H1 (cell line): ENCODE data around the gene CSNK2B. TPM values are rescaled to one million over a fixed set of nuclear protein-coding genes. Genes with fewer than 3 reads are reported as not detected.

ENCODE experiments used
- CTCF ChIA-PET: fragments of 300-600 bp; sonication (Branson Sonifier 250); formaldehyde crosslinking; loops from one replicate; lab custom pipeline; 2021; ENCODE audit not compliant: partially characterized antibody; lab: Charles Lee
- POLR2A ChIA-PET: fragments of 300-600 bp; sonication (Branson Sonifier 250); formaldehyde crosslinking; loops from one replicate; lab custom pipeline; 2021; ENCODE audit warnings: inconsistent platforms; ENCODE audit not compliant: partially characterized antibody; lab: Charles Lee
- DNase-seq, 2 experiments: peaks; one replicate each; pipeline versions ENCODE4 v3.0.0 to v3.0.0-alpha.2; 2010 to 2022; ENCODE audit warnings: low spot score in 2 of 2, low read depth in 1 of 2, mixed read lengths in 1 of 2
- FAIRE-seq: peaks from 2 replicates; lab custom pipeline; 2011; peaks lifted over from hg19 to GRCh38; lab: Jason Lieb, UNC
- H2AFZ ChIP-seq: 2 replicates; pipeline ENCODE4 v1.8.1; 2012; ENCODE audit warnings: low read length, inconsistent platforms
- H2AK5ac ChIP-seq: 2 replicates; pipeline ENCODE4 v1.6.1; 2013; ENCODE audit warnings: low read depth, low read length
- H2BK120ac ChIP-seq: replicated peaks from 2 replicates; pipeline ENCODE3; 2013; ENCODE audit warnings: low read depth, low read length, inconsistent platforms
- H2BK12ac ChIP-seq: 2 replicates; pipeline ENCODE4 v1.6.1; 2013; ENCODE audit warnings: low read depth, low read length
- H2BK15ac ChIP-seq: 2 replicates; pipeline ENCODE4 v1.6.1; 2013; ENCODE audit warnings: low read length
- H2BK20ac ChIP-seq: 2 replicates; pipeline ENCODE4 v1.6.1; 2013; ENCODE audit warnings: low read length
- H2BK5ac ChIP-seq: 2 replicates; pipeline ENCODE4 v1.6.1; 2013; ENCODE audit warnings: low read depth, low read length
- H3K14ac ChIP-seq: 2 replicates; pipeline ENCODE4 v1.6.1; 2013; ENCODE audit warnings: inconsistent platforms; ENCODE audit not compliant: insufficient read length
- H3K18ac ChIP-seq: 2 replicates; pipeline ENCODE4 v1.6.1; 2013; ENCODE audit warnings: low read length; ENCODE audit errors: extremely low read depth
- H3K23ac ChIP-seq: 2 replicates; pipeline ENCODE4 v1.6.1; 2013; ENCODE audit warnings: inconsistent platforms; ENCODE audit not compliant: insufficient read length
- H3K23me2 ChIP-seq: 2 replicates; pipeline ENCODE4 v1.6.1; 2013; ENCODE audit warnings: low read depth, low read length
- H3K27ac ChIP-seq: 2 replicates; pipeline ENCODE4 v1.6.1; 2011; ENCODE audit warnings: low read depth, low read length, inconsistent platforms
- H3K27me3 ChIP-seq, 4 experiments: replicated peaks in 1 of 4; 1 replicate in 1 of 4; 2 replicates in 3 of 4; pipeline versions ENCODE4 v1.6.1 to v1.8.1; 2011 to 2013; ENCODE audit warnings: low read length in 3 of 4, mild to moderate bottlenecking in 3 of 4, inconsistent platforms in 2 of 4, mixed read lengths in 2 of 4, moderate library complexity in 1 of 4; ENCODE audit not compliant: control insufficient read depth in 3 of 4, insufficient read depth in 3 of 4; ENCODE audit errors: extremely low read depth in 1 of 4
- H3K36me3 ChIP-seq, 4 experiments: 2 replicates each; pipeline versions ENCODE4 v1.6.1 to v1.8.1; 2011 to 2013; ENCODE audit warnings: mild to moderate bottlenecking in 4 of 4, low read length in 3 of 4, moderate library complexity in 2 of 4, control low read depth in 1 of 4, inconsistent platforms in 1 of 4; ENCODE audit not compliant: insufficient read depth in 4 of 4, control insufficient read depth in 2 of 4
- H3K4ac ChIP-seq: replicated peaks from 2 replicates; pipeline ENCODE3; 2013; ENCODE audit warnings: low read length, low read depth, mixed read lengths, inconsistent platforms; ENCODE audit not compliant: insufficient read length
- H3K4me1 ChIP-seq, 4 experiments: replicated peaks in 1 of 4; 1 replicate in 1 of 4; 2 replicates in 3 of 4; pipeline versions ENCODE4 v1.6.1 to v1.8.1; 2011 to 2013; ENCODE audit warnings: low read length in 3 of 4, inconsistent platforms in 2 of 4, mixed read lengths in 1 of 4; ENCODE audit not compliant: insufficient read depth in 4 of 4, control insufficient read depth in 3 of 4
- H3K4me2 ChIP-seq, 2 experiments: 2 replicates each; pipeline versions ENCODE4 v1.6.1 to v1.8.1; 2011 to 2013; ENCODE audit warnings: low read depth in 2 of 2, low read length in 2 of 2, control low read depth in 1 of 2, inconsistent platforms in 1 of 2, mild to moderate bottlenecking in 1 of 2; ENCODE audit not compliant: insufficient read depth in 1 of 2
- H3K4me3 ChIP-seq, 4 experiments: fragments of 200-600, 300-600 bp in 1 of 4; sonication (generic), shearing (Covaris generic), sonication (Bioruptor Twin) in 1 of 4; 2 replicates each; pipeline versions ENCODE4 v1.5.1 to v1.8.1; 2011 to 2016; ENCODE audit warnings: low read length in 4 of 4, low read depth in 3 of 4, control low read depth in 2 of 4, inconsistent platforms in 2 of 4, mild to moderate bottlenecking in 2 of 4, mixed read lengths in 1 of 4, moderate library complexity in 1 of 4; ENCODE audit not compliant: insufficient read depth in 2 of 4; ENCODE audit errors: extremely low read depth in 1 of 4
- H3K56ac ChIP-seq: replicated peaks from 2 replicates; pipeline ENCODE3; 2013; ENCODE audit warnings: low read depth, mild to moderate bottlenecking, mixed read lengths, low read length, inconsistent platforms; ENCODE audit not compliant: insufficient read length
- H3K79me1 ChIP-seq: 2 replicates; pipeline ENCODE4 v1.6.1; 2013; ENCODE audit warnings: low read depth, low read length, control low read depth
- H3K79me2 ChIP-seq, 2 experiments: 2 replicates each; pipeline versions ENCODE4 v1.6.1 to v1.8.1; 2012 to 2013; ENCODE audit warnings: low read length in 2 of 2, mild to moderate bottlenecking in 2 of 2, inconsistent platforms in 1 of 2; ENCODE audit not compliant: insufficient read depth in 2 of 2, control insufficient read depth in 1 of 2
- H3K9ac ChIP-seq, 4 experiments: replicated peaks in 1 of 4; 1 replicate in 1 of 4; 2 replicates in 3 of 4; pipeline versions ENCODE4 v1.6.1 to v1.8.1; 2011 to 2013; ENCODE audit warnings: low read depth in 3 of 4, low read length in 3 of 4, control low read depth in 2 of 4, mild to moderate bottlenecking in 2 of 4, moderate library complexity in 2 of 4, inconsistent platforms in 1 of 4; ENCODE audit errors: extremely low read depth in 1 of 4
- H3K9me3 ChIP-seq, 2 experiments: 2 replicates each; pipeline versions ENCODE4 v1.6.1 to v1.8.1; 2012 to 2013; ENCODE audit warnings: mild to moderate bottlenecking in 2 of 2, moderate library complexity in 2 of 2, control low read depth in 1 of 2, inconsistent platforms in 1 of 2, low read depth in 1 of 2, low read length in 1 of 2, mixed read lengths in 1 of 2; ENCODE audit not compliant: insufficient read depth in 2 of 2
- H4K20me1 ChIP-seq, 2 experiments: replicated peaks in 1 of 2; 2 replicates each; pipeline versions ENCODE3 to v1.8.1; 2011 to 2013; ENCODE audit warnings: inconsistent platforms in 2 of 2, low read length in 2 of 2, mild to moderate bottlenecking in 1 of 2; ENCODE audit not compliant: insufficient read depth in 2 of 2, control insufficient read depth in 1 of 2
- H4K5ac ChIP-seq: 2 replicates; pipeline ENCODE4 v1.6.1; 2013; ENCODE audit warnings: low read length, low read depth, mixed read lengths, inconsistent platforms; ENCODE audit not compliant: insufficient read length
- H4K8ac ChIP-seq: 2 replicates; pipeline ENCODE4 v1.8.0; 2013; ENCODE audit warnings: mild to moderate bottlenecking, moderate library complexity, low read length, inconsistent platforms; ENCODE audit not compliant: insufficient read depth; ENCODE audit errors: extremely low read depth
- H4K91ac ChIP-seq: replicated peaks from 2 replicates; pipeline ENCODE3; 2013; ENCODE audit warnings: low read length, mixed read lengths, inconsistent platforms; ENCODE audit not compliant: insufficient read length
- ASH2L ChIP-seq: fragments of 200-600, 300-600 bp; sonication (generic); IDR thresholded peaks from one replicate; pipeline ENCODE4 v1.7.1; 2017; ENCODE audit warnings: low read length
- CBX8 ChIP-seq: fragments of 300-800, 300-1000 bp; sonication (generic); IDR thresholded peaks from 2 replicates; pipeline ENCODE4 v1.7.1; 2016; ENCODE audit warnings: low read depth, low read length, borderline replicate concordance
- CHD1 ChIP-seq: IDR thresholded peaks from 2 replicates; pipeline ENCODE4 v1.6.1; 2012; ENCODE audit warnings: low read depth, low read length, improper control_type of control experiment
- E2F6 ChIP-seq: IDR thresholded peaks from 2 replicates; pipeline ENCODE4 v1.6.1; 2012; ENCODE audit warnings: inconsistent platforms
- GTF2F1 ChIP-seq: IDR thresholded peaks from 2 replicates; pipeline ENCODE4 v1.6.1; 2012; ENCODE audit warnings: low read depth, low read length, improper control_type of control experiment, borderline replicate concordance
- MAFK ChIP-seq: IDR thresholded peaks from 2 replicates; pipeline ENCODE4 v1.6.1; 2012; ENCODE audit warnings: low read depth, mild to moderate bottlenecking, improper control_type of control experiment, low read length
- ZNF274 ChIP-seq: IDR thresholded peaks from 2 replicates; pipeline ENCODE4 v1.7.0; 2012; ENCODE audit warnings: low read length, borderline replicate concordance; ENCODE audit errors: extremely low read depth
- WGBS, 2 experiments: shearing (Covaris generic) in 1 of 2; methylation state at CpG; one replicate each; pipeline versions ENCODE4 v1.1.6 to v1.1.7; 2013 to 2015; ENCODE audit warnings: low lambda C conversion rate in 2 of 2, mixed read lengths in 2 of 2, inconsistent platforms in 1 of 2, low coverage in 1 of 2, missing lambda C conversion rate in 1 of 2; ENCODE audit not compliant: insufficient replicate concordance in 2 of 2, insufficient coverage in 1 of 2, insufficient read length in 1 of 2; ENCODE audit errors: extremely low coverage in 1 of 2, missing lambda C conversion rate in 1 of 2; 5-methylcytosine and 5-hydroxymethylcytosine counted together
- polyA plus RNA-seq, 7 experiments: library from polyadenylated mRNA; depleted of rRNA in 3 of 7; stranded (reverse) in 5 of 7; unstranded in 2 of 7; fragments of >200 nt in 5 of 7; fragments of 200-250 nt in 2 of 7; gene quantifications; 1 replicate in 5 of 7; 2 replicates in 1 of 7; 4 replicates in 1 of 7; pipeline versions ENCODE4 v1.2.1 to v1.2.3, GENCODE V29; 2011 to 2013; ENCODE audit warnings: missing spikeins in 2 of 7, mixed read lengths in 2 of 7
- total RNA-seq: library from RNA; stranded (reverse); fragmentation: NEBNext Ultra II Directional; extraction: Animal tissue kit (Norgen Biotek cat#: 25700); gene quantifications from 2 replicates; pipeline ENCODE4 v1.2.1, GENCODE V29; 2021
- TF ChIP-seq, protein P1 (sequence below), 3 experiments: IDR thresholded peaks; 1 replicate in 2 of 3; 2 replicates in 1 of 3; pipeline versions ENCODE4 v1.5.1 to v1.6.1; 2011; ENCODE audit warnings: low read length in 3 of 3, mild to moderate bottlenecking in 3 of 3, inconsistent platforms in 2 of 3, low read depth in 1 of 3, moderate library complexity in 1 of 3; ENCODE audit not compliant: insufficient read depth in 1 of 3; ENCODE audit errors: control extremely low read depth in 1 of 3

CSNK2B gene
- total and polyA plus RNA-seq, 2 of the 8 experiments (the other 6 are each of a cell fraction or from before 2014, with no cell fraction given) = 169 to 208 TPM

DNA sequence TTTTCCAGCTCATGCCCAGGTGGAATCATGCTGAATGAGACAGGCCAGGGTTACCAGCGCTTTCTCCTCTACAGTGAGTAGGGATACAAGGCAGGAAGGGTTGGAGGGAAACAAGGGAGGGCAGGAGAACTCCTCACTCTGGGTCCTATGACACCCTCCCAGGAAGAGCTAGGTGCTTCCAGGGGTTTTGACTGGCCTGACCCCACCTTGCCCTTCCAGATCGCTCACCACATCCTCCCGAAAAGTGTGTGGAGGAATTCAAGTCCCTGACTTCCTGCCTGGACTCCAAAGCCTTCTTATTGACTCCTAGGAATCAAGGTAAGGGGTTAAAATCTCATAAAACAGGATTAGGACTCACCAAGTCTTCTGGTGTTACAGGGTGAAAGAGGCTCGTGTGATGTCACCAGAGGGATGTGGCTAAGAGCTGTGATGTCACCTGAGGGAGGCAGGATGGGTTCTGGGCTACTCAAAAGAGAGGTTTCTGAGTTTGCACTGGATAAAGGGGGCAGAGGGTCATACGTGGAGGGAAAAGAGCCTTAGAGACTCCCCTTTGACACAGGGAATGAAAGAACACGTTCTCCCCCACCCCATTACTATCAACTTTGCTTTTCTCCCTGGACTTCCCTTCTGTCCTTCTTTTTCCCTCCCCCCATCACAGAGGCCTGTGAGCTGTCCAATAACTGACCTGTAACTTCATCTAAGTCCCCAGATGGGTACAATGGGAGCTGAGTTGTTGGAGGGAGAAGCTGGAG, 8.3 kb upstream of the CSNK2B start:
- POLR2A ChIA-PET = interaction anchor here (1.0 to 25.5 kb wide), 8 partner anchors 6 to 127 kb away, joined by 3 to 883 read pairs (median 12); partner anchors contain the start of genes AIF1, ATP6V1G2, C6orf47 and CSNK2B
- CTCF ChIA-PET = interaction anchor here (0.6 to 3.2 kb wide), 5 partner anchors 51 to 116 kb away, joined by 3 to 9 read pairs (median 6); no protein-coding TSS in a partner anchor
- no peak for TF ChIP-seq CHD1
- no peak for TF ChIP-seq ZNF274
- TF ChIP-seq E2F6 = no peak
- TF ChIP-seq GTF2F1 = no peak
- no peak for TF ChIP-seq CBX8
- TF ChIP-seq ASH2L = no peak
- TF ChIP-seq, protein P1, sequence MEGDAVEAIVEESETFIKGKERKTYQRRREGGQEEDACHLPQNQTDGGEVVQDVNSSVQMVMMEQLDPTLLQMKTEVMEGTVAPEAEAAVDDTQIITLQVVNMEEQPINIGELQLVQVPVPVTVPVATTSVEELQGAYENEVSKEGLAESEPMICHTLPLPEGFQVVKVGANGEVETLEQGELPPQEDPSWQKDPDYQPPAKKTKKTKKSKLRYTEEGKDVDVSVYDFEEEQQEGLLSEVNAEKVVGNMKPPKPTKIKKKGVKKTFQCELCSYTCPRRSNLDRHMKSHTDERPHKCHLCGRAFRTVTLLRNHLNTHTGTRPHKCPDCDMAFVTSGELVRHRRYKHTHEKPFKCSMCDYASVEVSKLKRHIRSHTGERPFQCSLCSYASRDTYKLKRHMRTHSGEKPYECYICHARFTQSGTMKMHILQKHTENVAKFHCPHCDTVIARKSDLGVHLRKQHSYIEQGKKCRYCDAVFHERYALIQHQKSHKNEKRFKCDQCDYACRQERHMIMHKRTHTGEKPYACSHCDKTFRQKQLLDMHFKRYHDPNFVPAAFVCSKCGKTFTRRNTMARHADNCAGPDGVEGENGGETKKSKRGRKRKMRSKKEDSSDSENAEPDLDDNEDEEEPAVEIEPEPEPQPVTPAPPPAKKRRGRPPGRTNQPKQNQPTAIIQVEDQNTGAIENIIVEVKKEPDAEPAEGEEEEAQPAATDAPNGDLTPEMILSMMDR (IDR thresholded peaks at IDR 0.05; ENCODE audit: control extremely low read depth in 1 of 3, insufficient read depth in 1 of 3, low read depth in 1 of 3, low read length in 3 of 3) = no peak
- no peak for TF ChIP-seq MAFK

More for the DNA sequence above, 8.3 kb upstream of the CSNK2B start:
- H4K5ac ChIP-seq = no peak overlapping the region
- peaks cover 0 to 3% of the 10 kb centered on the region in 2 experiments for H4K20me1 ChIP-seq
- H2AK5ac ChIP-seq = no peak overlapping the region
- peaks cover 4% of the 10 kb centered on the region for H3K23me2 ChIP-seq
- H3K18ac ChIP-seq = no peak overlapping the region
- H3K56ac ChIP-seq = no peak overlapping the region
- no peak overlapping the region for H2BK20ac ChIP-seq
- peaks cover 0 to 7% (median 2%) of the 10 kb centered on the region in 4 experiments; a peak in 3 of 7 replicates for H3K4me1 ChIP-seq
- no peaks in the 10 kb centered on the region for H3K9me3 ChIP-seq
- no peaks in the 10 kb centered on the region for H3K27me3 ChIP-seq
- no peak overlapping the region for H4K91ac ChIP-seq
- H3K14ac ChIP-seq = no peak overlapping the region
- H3K79me1 ChIP-seq = peaks cover 9% of the 10 kb centered on the region
- no peak overlapping the region for H3K4me3 ChIP-seq
- H3K36me3 ChIP-seq = peaks cover 4 to 10% (median 7%) of the 10 kb centered on the region in 4 experiments; a peak in 5 of 8 replicates
- H2BK15ac ChIP-seq = no peak overlapping the region
- H3K23ac ChIP-seq = no peak overlapping the region
- no peak overlapping the region for H2BK120ac ChIP-seq
- no peak overlapping the region for H3K27ac ChIP-seq
- H3K4ac ChIP-seq = no peak overlapping the region
- WGBS, 2 experiments = 83% methylated on average over 6 of the region's 6 CpGs; no CpG with 5 or more reads in 1 of the 2 experiments
- no peak overlapping the region for H4K8ac ChIP-seq
- FAIRE-seq = no peak
- peaks cover 0 to 22% of the 10 kb centered on the region in 2 experiments; a peak in 2 of 4 replicates for H3K79me2 ChIP-seq
- H3K4me2 ChIP-seq = no peak overlapping the region
- peak overlapping the region; percentile 35; the same call in 1 of the 2 replicates for H2BK5ac ChIP-seq
- H3K9ac ChIP-seq = no peak overlapping the region
- DNase-seq = no peak
- no peak overlapping the region for H2BK12ac ChIP-seq
- no peak overlapping the region for H2AFZ ChIP-seq
